HK-2 (cell line): ENCODE data around the gene SLC2A6.

ENCODE experiments used
- DNase-seq: peaks from one replicate; pipeline ENCODE4 v3.0.0-alpha.2; 2018; ENCODE audit not compliant: unreplicated experiment

The SLC2A6 gene

GRCh38 chr9:133437753-133438531 lies 41.0 kb downstream of the SLC2A6 start:
- DNase-seq = no peak

DNA sequence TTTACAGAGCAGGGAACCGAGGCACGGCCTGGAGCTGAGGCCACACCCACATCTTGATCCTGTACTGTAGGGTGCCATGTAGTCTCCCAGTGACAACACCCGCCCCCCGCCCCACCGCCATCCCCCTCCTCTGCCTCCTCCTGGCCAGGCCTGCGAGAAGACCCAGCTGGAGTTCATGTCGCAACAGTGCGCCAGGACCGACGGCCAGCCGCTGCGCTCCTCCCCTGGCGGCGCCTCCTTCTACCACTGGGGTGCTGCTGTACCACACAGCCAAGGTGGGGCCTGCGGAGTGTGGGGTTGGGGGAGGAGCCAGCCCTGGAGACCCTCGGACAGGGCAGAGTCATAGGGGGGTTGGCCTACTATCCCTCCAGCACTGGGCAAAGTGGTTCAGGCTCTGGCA lies 42.2 kb downstream of the SLC2A6 start:
- no peak for DNase-seq

- no peak for DNase-seq
These were observed 45.5 kb downstream of the SLC2A6 start for GRCh38 chr9:133433351-133433843.

DNA sequence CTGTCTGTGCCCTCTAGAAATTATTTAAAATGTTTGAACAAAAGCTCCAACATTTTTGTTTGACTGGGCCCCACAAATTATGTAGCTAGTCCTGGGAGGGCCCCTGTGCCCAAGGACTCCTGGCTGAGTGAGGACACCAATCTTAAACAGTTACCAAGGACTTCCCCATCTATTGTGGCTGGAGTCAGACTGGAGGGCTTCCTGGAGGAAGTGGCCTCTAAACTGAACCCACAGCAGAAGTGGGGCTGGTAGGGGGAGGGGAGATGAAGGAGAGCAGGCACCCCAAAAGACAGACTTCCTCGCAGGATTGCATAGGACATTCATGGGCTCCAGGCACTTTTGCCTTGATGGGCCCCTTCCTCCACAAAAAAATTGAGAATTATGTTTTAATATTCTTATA lies 48.7 kb downstream of the SLC2A6 start:
- DNase-seq = no peak

DNA sequence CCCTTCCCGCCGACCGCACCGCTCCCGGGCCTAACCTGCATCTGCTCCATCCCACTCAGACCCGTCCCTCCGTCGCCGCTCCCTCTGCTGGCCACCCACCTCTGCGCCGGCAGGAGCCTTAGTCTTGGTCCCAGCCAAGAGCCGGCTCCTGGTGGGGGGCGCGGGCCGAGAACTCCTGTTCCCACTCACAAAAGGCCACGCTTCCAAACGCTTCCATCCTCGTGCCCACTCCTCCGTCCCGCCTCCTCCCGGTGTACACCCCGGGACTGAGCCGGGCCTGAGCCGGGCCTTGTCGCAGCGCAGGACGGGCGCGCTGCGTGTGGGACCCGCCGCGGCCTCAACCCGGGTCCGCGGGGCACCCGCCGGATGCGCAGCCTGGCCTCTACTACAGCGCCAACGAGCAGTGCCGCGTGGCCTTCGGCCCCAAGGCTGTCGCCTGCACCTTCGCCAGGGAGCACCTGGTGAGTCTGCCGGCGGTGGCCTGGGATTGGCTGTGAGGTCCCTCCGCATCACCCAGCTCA lies 49.2 kb downstream of the SLC2A6 start:
- no peak for DNase-seq

- no peak for DNase-seq
These were observed 49.7 kb downstream of the SLC2A6 start for GRCh38 chr9:133429214-133429613.

DNA sequence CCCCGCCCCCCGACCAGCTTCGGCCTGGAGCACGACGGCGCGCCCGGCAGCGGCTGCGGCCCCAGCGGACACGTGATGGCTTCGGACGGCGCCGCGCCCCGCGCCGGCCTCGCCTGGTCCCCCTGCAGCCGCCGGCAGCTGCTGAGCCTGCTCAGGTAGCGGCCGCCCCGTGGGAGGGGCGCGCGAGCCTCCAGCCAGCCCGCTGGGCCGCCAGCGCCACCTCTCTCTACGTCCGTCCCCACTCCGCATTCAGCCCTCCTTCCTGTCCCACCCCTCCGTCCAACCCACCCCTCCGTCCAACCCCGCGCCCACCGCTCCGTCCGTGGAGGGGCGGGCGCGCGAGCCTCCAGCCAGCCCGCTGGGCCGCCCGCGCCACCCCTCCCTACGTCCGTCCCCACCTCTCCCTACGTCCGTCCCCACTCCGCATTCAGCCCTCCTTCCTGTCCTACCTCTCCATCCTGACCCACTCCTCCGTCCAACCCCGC lies 50.2 kb downstream of the SLC2A6 start:
- no peak for DNase-seq

- DNase-seq = no peak
These were observed 51.1 kb downstream of the SLC2A6 start for GRCh38 chr9:133427658-133428348.

DNA sequence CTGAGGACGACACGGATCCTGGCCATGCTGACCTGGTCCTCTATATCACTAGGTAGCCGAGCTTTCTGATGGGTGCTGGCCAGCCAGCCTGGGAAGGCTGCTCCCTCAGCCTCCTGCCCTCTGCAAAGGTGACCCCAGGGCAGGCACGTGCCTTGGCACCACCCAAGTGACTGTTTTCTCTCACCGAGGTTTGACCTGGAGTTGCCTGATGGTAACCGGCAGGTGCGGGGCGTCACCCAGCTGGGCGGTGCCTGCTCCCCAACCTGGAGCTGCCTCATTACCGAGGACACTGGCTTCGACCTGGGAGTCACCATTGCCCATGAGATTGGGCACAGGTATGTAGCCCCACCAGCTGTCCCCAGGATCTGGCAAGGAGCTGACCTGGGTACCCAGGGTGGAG lies 52.9 kb downstream of the SLC2A6 start:
- no peak for DNase-seq

- no peak for DNase-seq
These were observed 53.8 kb downstream of the SLC2A6 start for GRCh38 chr9:133425049-133425632.

- DNase-seq = no peak
These were observed 54.7 kb downstream of the SLC2A6 start for GRCh38 chr9:133424187-133424586.

- DNase-seq = no peak
These were observed 55.7 kb downstream of the SLC2A6 start for GRCh38 chr9:133423216-133423615.

DNA sequence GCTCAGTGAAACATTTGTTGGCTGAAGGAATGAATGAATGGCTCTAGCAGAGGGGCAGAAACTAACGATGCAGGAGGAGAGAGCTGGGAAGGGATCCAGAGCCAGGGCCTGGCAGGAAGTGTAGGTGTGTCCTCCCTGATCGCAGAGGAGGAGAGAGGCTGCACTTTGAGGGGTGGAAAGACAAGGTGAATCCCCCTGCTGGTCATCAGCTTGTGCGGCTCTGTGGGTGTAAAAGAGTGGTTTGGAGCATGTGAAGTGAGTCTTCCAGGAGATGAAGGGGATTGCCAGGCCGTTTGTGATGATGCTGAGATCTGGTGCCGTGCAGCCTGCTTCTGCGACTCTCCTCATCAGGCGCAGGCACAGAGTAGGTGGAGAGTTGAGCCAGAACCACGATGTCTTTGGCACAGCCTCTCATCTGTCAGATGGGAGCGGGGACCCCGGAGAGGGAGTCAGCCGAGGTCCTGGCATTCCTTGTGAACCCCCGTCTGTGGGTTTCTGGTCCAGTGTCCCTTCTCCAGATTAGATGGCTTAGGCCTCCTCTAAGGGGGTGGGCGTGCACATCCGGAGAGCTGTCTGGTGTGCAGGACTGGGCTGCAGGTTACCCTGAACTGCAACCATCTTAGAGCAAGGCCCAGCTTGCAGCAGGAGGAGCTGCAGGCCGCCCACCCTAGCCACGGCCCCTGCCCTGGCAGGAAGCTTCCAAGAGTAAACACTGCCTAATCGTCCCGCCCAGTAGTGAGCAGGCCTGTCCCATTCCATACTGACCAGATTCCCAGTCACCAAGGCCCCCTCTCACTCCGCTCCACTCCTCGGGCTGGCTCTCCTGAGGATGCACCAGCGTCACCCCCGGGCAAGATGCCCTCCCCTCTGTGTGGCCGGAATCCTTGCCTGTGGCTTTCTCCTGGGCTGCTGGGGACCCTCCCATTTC lies 57.0 kb downstream of the SLC2A6 start, which contains the start of gene ADAMTS13:
Gene ADAMTS13, plus strand, starts transcription at position 753 of the 928 bp plus-strand sequence. Its CDS starts 77 bp downstream, at position 830.
- DNase-seq = peak; percentile 26
